ENCODE measurements around the gene TPSB2. TPM values are rescaled to one million over a fixed set of nuclear protein-coding genes. Genes with fewer than 3 reads are reported as not detected.
"Not testable (repeated sequence)": the region's sequence is repeated elsewhere in the genome, so short reads cannot be mapped to it uniquely, and the experiment has no call there.

TPSB2 gene
- total RNA-seq, 2 experiments from 2014 or later = not detected

DNA sequence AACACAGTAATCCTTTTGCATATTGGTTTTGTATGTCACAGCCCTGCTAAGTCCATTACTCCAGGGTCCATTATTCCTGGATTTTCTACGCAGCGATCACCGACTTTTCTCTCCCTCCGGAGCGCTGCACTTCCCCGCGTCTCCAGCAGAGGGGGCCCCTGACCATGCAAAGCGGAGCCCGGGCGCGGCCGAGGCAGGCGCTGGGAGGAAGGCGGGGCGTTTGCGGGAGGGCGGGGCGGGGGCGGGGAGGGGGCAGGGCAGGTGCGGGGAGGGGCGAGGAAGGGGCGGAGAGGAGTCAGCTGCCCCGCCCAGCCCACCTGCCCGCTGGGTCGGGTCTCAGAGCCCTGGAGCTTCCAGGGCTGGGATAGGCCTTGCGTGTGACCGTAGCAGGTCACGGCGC, 6.7 kb upstream of the TPSB2 start:
- not testable (repeated sequence) for H3K4me3 Mint-ChIP-seq, H3K4me1 Mint-ChIP-seq, H3K27ac Mint-ChIP-seq, DNase-seq, H3K36me3 Mint-ChIP-seq, H3K9me3 Mint-ChIP-seq, H3K27me3 Mint-ChIP-seq

DNA sequence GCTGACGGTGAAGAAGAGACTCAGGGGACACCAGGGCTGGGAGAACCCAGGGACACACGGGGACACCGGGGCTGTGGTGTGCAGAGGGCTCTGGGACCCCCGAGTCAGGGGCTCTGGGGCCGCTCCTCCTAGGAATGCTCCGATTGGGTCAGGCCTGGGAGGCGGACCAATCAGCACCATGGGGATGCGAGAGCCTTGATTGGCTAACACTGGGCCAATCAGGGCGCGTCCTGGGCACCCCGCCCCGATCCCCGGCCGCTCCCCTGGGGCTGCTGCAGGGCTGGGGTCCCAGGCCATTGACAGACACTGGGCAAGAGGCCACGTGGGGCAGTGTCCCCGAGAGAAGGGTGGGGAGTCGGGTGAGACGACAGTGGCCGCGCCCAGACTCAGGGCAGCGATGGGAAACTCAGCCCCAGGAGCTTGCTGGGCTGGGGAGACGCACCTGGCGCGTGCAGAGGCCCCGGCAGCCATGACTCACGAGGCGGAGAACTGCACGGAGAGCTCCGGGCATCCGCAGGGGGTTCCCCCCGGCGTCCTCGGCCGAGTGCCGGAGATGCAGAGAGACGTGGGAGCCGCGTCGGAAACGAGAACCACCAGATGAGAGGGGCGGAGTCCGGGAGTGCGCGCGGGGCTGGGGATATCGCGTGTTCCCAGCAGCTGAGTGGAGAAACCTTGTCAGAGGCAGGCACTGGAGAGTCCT, 2.2 kb upstream of the TPSB2 start:
- not testable (repeated sequence) for H3K36me3 Mint-ChIP-seq, DNase-seq, H3K4me1 Mint-ChIP-seq, H3K9me3 Mint-ChIP-seq, H3K27ac Mint-ChIP-seq, H3K4me3 Mint-ChIP-seq, H3K27me3 Mint-ChIP-seq

DNA sequence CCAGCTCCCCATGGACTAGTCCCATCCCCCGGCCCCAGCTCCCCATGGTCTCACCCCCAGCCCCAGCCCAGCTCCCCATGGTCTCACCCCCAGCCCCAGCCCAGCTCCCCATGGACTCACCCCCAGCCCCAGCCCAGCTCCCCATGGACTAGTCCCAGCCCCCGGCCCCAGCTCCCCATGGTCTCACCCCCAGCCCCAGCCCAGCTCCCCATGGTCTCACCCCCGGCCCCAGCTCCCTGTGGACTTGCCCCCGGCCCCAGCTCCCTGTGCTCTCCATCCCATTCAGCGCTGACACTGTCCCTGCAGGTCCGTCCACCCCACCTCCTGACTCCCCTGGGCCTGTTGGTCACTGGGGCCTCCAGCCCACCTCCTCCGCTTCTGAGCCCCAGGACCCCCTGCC, 1.3 kb upstream of the TPSB2 start:
- H3K4me3 Mint-ChIP-seq, H3K9me3 Mint-ChIP-seq, H3K27me3 Mint-ChIP-seq, H3K4me1 Mint-ChIP-seq, DNase-seq, H3K27ac Mint-ChIP-seq, H3K36me3 Mint-ChIP-seq: not testable (repeated sequence)

DNA sequence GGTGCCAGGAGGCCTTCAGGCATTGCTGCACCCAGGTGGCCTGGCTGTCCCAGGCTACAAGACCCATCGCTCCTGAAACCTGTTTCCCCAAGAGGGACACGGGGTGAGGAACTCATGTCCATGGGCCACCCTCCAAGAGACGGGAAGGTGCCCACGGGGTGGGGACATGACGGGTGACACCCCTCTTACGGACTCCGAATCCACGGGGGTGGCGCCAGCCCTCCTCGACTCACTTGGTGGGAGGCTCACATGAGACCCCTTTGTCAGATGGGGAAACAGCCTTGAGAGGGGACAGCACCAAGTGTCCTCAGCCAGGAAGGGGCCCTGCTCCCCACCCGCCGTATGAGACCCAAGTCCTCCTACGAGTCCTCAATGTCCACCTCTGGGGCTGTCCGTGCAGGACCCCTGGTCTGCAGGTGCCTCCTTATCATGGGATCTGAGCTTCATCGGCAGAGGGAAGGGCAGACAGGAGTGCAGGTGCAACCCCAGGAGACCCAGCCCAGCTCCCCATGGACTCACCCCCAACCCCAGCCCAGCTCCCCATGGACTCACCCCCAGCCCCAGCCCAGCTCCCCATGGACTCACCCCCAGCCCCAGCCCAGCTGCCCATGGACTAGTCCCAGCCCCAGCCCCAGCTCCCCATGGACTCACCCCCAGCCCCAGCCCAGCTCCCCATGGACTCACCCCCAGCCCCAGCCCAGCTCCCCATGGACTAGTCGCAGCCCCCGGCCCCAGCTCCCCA, 658 bp upstream of the TPSB2 start:
- H3K9me3 Mint-ChIP-seq, DNase-seq, H3K4me1 Mint-ChIP-seq, H3K36me3 Mint-ChIP-seq, H3K27ac Mint-ChIP-seq, H3K4me3 Mint-ChIP-seq, H3K27me3 Mint-ChIP-seq: not testable (repeated sequence)

DNA sequence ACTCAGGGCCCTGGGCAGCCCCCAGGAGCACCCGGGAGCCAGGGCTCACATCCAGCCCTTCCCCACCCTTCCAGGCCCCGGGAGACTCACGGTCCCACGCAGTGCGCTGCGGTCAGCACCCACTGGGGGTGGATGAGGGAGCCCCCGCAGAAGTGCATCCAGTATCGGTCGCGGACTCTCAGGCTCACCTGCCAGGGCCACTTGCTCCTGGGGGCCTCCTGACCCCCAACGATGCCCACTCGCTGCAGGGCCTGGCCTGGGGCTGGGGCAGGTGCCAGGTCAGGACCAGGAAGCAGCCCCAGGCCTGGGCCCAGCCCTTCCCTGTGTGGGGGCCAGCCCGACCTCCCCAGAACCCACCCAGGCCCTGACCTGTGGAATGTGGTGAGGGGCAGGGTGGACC, 508 bp downstream of the TPSB2 start:
- not testable (repeated sequence) for H3K4me1 Mint-ChIP-seq, H3K27me3 Mint-ChIP-seq, H3K4me3 Mint-ChIP-seq, DNase-seq, H3K27ac Mint-ChIP-seq, H3K36me3 Mint-ChIP-seq, H3K9me3 Mint-ChIP-seq

DNA sequence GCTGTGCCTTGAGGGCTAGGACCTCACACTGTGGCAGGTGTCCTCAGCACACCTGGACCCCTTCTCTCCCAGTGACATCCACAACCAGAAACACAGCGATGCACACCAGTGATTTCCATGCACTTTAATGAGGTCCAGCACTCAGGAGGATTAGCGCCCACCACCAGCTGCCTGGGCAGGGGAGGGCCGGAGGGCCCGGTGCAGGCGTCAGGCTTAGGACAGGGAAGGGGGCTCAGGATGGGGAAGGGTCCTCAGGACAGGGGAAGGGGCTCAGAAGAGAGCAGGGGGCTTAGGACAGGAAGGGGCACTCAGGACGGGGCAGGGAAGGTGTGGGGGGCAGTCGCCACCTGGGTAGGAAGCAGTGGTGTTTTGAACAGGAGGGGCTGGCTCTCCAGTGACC, 1.8 kb downstream of the TPSB2 start:
- H3K4me1 Mint-ChIP-seq, H3K27me3 Mint-ChIP-seq, H3K4me3 Mint-ChIP-seq, H3K36me3 Mint-ChIP-seq, H3K27ac Mint-ChIP-seq, DNase-seq, H3K9me3 Mint-ChIP-seq: not testable (repeated sequence)

DNA sequence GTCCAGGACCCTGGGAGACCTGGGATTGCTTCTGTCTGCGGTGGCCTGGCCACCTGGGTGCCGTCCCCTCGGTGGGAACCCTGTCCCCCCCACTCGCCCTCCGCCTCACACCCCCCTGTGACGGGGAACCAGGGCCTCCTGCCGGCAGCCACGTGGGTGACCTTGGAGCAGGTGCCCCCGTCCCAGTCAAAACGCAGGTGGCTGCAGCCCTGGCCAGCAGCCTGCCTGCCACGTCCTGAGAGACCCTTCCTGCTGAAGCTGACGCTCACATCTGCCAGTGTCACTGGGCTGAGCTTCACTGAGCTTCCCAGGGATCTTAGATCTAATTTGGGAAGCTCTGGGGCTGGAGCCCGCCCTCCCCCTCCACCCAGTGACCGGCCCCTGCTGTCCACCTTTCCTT, 3.3 kb downstream of the TPSB2 start:
- not testable (repeated sequence) for H3K36me3 Mint-ChIP-seq, H3K9me3 Mint-ChIP-seq, H3K27me3 Mint-ChIP-seq, H3K4me1 Mint-ChIP-seq, DNase-seq, H3K27ac Mint-ChIP-seq, H3K4me3 Mint-ChIP-seq

DNA sequence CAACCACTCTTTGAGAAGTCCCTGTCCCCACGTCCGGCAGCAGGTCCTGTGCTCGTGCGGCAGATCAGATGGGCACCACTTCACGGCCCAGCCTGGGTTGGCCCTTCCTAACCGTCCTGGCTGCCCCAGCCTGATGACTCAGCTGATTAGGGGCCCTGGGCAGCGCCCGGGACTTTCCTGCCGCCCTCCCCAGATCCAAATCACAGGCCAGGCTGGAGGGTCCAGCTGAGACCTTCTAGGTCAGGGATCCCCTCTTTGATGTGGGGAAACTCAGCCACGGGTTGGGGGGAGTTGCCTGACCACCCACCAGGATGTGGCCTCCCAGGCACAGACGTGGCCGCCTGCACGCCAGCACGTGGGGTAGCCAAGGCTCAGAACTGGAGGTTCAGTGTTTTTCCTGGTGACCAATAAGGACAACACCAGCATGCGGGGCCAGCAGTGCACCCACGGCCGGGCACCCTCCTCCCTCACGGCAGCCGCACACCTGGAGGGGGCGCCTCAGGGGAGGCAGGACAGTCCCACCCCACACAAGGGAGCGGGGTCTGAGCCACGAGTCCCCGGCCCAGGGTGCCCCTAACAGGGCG, 4.2 kb downstream of the TPSB2 start:
- not testable (repeated sequence) for DNase-seq, H3K27me3 Mint-ChIP-seq

DNA sequence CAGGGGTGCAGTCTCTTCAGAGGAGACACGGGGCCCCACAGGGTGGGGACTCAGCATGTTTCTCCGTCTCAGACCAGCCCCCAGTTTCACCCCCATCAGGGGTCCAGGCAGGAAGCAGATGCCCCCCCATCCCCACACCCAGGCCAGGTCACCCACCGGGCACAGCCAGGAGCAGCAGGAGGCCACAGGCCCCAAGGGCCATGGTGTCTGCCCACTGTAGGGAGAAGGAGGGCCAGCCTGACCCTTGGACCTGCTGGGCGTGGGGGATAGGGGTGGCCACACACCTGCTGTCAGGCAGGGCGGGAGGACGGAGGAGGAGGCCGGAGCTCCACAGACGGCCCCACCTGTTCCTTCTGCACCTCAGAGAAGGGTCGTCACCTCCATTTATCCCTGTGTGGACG, 4.9 kb downstream of the TPSB2 start, which contains the start of gene TPSG1:
TSS of gene TPSG1 (minus strand) at position 218 of the 401 bp plus-strand sequence. CDS start at position 202, 16 bp downstream.
- no peak for DNase-seq
- no peak within 1 kb of the TSS for H3K27ac Mint-ChIP-seq
- no peaks in the 10 kb centered on the region for H3K27me3 Mint-ChIP-seq
- no peaks in the 10 kb centered on the region for H3K4me1 Mint-ChIP-seq
- H3K36me3 Mint-ChIP-seq = no peaks in the 10 kb centered on the region
- no peak within 1 kb of the TSS for H3K4me3 Mint-ChIP-seq
- no peaks in the 10 kb centered on the region for H3K9me3 Mint-ChIP-seq

More for the DNA sequence above, 4.2 kb downstream of the TPSB2 start:
- H3K36me3 Mint-ChIP-seq, H3K27ac Mint-ChIP-seq, H3K4me3 Mint-ChIP-seq, H3K4me1 Mint-ChIP-seq, H3K9me3 Mint-ChIP-seq: not testable (repeated sequence)

DNA sequence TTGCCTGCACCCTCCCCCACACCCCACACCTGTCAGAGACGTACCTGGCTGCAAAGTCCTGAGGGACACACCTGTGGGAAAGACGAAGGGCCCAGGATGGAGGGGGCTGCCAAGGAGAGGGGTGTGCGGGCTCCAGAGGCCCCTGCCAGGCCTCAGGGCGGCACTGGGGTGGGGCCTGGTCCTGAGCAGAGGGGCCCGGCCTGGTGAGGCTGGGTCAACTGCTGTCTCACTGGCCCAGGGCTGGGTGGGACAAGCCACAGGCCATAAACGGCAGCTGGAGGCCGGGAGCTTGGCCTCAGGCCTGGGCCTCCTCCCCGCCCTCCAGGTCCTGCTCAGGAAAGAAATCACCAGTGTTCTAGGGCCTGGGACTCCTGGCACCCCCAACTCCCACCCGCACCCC, 5.4 kb downstream of the TPSB2 start:
- Mint-ChIP-seq H3K9me3 (no peaks in the 10 kb centered on the region), H3K27me3 (no peaks in the 10 kb centered on the region), H3K27ac (no peak overlapping the region), H3K4me3 (no peak overlapping the region), H3K4me1 (no peaks in the 10 kb centered on the region), H3K36me3 (no peaks in the 10 kb centered on the region)
- no peak for DNase-seq

DNA sequence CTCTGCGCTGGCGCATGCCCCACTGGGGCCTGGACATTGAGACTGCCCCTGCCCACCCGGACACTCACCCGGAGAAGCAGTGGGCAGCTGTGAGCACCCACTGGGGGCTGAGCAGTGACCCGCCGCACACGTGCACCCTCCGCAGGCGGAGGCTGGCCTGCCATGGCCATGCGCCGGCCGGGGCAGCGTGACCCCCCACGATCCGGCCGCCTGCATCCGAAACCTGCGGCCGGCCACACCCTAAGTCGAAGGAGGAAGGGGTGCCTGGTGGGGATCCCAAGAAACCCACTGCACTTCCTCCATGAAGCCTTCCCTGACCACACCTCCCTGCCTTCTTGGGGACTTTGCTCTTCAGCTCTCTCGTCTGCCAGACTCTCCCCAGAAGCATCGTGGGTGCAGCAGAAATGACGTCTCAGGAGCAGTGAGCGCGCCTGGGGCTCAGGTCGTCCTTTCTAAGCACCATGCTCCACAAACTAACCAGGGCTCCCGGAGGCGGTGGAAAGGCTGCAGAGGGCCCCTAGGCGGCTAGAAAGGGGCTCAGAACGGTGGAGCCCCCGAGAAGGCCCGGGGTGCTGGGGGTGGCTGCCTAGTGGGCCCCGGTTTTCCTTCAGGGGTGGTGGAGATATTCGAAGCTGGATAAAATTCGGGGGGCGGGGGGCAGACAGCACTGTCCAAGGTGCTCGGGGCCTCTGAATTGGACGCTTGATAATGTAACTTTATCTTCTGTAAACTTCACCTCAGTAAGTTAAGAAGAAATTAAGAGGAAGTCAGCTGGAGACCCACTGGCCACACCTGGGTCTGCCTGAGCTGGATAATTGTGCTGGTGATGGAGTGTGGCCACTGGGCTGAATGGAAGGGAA, 6.4 kb downstream of the TPSB2 start:
- Mint-ChIP-seq H3K36me3 (no peaks in the 10 kb centered on the region), H3K9me3 (no peaks in the 10 kb centered on the region), H3K4me1 (no peaks in the 10 kb centered on the region), H3K27me3 (no peaks in the 10 kb centered on the region), H3K4me3 (no peak overlapping the region), H3K27ac (no peak overlapping the region)
- no peak for DNase-seq

DNA sequence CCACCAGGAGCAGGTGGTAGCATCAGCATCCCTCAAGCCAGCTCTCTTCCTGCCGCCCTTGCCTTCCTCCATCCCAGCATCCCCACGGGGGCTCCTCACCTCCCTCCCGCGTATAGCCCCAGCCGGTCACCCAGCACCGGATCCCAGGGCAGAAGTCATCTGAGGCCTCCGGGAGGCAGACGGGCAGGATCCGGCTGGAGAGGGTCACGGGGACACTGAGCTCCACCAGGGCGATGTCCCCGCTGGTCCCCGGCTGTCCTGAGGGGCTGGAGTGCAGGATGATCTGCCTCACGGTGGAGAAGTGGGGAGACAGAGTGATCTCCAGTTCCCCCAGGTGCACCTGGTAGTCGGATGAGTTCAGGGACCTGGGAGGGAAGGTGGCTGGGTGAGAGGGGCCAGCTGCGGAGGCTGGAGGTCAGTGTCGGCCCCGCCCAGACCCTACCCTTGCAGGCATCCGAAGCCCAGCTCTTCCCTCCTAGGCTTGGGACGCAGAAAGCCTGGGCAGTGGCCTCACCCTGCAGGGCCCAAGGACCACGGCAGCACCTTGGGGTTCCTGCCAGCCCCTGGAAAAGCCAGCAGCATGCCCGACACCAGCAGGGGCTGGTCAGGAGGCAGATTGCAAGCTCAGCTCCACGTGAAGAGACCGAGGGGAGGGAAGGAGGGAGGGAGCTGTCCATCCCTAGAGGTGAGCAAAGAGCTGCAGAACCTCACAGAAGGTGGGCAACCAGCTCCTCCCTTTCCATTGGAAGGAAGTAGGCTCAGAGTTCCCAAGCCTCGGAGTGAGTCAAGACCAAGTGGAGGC, 7.2 kb downstream of the TPSB2 start:
- Mint-ChIP-seq H3K36me3 (no peaks in the 10 kb centered on the region), H3K4me1 (no peaks in the 10 kb centered on the region), H3K27me3 (no peaks in the 10 kb centered on the region), H3K9me3 (no peaks in the 10 kb centered on the region), H3K27ac (no peak overlapping the region), H3K4me3 (no peak overlapping the region)
- DNase-seq = no peak

DNA sequence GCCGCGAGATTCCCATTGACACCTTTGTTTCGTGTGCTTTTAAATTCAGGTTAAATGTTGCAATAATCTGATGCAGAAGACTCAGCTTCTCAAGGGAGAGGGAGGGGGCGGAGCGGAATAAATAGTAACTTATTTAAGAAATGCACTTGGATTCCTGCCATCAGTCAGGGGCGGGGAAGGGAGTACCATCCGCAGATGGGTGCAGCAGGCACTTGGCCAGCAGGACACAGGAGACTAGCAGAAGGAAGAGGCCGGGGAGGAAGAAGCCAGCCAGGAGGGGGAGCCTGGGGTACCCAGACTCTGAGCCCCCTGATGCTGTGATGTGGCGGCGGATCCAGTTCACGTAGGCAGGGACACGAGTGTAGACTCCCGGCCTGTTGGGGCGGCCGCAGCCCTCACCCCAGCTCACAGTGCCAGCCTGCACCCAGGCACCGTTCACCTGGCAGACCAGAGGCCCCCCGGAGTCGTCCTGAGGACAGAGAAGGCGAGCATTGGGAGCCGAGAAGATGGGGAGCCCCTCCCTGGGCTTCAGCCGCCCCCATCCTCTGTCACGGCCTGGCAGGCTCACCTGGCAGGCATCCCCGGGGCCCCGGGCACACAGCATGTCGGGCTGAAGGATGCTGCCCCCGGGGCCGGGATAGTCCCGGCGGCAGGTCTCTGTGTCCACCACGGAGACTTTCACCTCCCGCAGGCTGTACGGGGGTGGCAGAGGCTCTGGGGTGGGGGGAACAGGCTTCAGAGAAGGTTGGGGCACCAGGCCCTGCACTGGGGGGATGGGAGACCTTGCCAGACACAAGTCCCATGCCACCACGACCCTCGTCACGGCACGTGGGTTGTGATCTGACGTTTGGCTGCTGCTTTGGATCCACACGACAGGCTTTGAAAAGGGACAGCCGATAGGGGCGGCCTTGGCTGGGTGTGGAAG, 8.1 kb downstream of the TPSB2 start:
- no peak for DNase-seq
- no peak overlapping the region for H3K27ac Mint-ChIP-seq
- H3K4me1 Mint-ChIP-seq = no peaks in the 10 kb centered on the region
- H3K36me3 Mint-ChIP-seq = no peaks in the 10 kb centered on the region
- H3K9me3 Mint-ChIP-seq = no peaks in the 10 kb centered on the region
- no peak overlapping the region for H3K4me3 Mint-ChIP-seq
- no peaks in the 10 kb centered on the region for H3K27me3 Mint-ChIP-seq

Data from activated naive CD8-positive, alpha-beta T cell treated with anti-CD3 and anti-CD28 coated beads for 36 hours (primary cell).